B cell (primary cell): ENCODE measurements around the gene RAB31. TPM values are rescaled to one million over a fixed set of nuclear protein-coding genes. Genes with fewer than 3 reads are reported as not detected.
"Not testable (repeated sequence)": the region's sequence is repeated elsewhere in the genome, so short reads cannot be mapped to it uniquely, and the experiment has no call there.

Source experiments
- ATAC-seq: fragments of 200-7000 bp; cut with Tn5 transposase; one replicate; pipeline ENCODE4 v1.10.0; 2021; ENCODE audit warnings: low read depth, mild to moderate bottlenecking, moderate number of reproducible peaks, moderate library complexity
- CTCF ChIA-PET: fragments of 350-600 bp; sonication (Branson Sonifier 250); formaldehyde crosslinking; loops from one replicate; lab custom pipeline; 2021; ENCODE audit warnings: antibody characterized with exemption, inconsistent platforms; lab: Charles Lee
- POLR2A ChIA-PET: fragments of 350-600 bp; sonication (Branson Sonifier 250); formaldehyde crosslinking; loops from one replicate; lab custom pipeline; 2021; ENCODE audit warnings: antibody characterized with exemption; lab: Charles Lee
- DNase-seq: peaks from one replicate; pipeline ENCODE4 v3.0.0; 2013
- H2AFZ ChIP-seq: 2 replicates; pipeline ENCODE4 v1.6.1; 2012; ENCODE audit warnings: mild to moderate bottlenecking, low read depth, low read length; ENCODE audit not compliant: insufficient read depth, poor library complexity, severe bottlenecking
- H3K27ac ChIP-seq, 2 donors: 1 replicate in 1 of 2; 2 replicates in 1 of 2; pipeline ENCODE4 v1.5.1; 2012 to 2013; ENCODE audit warnings: low read length in 2 of 2, mild to moderate bottlenecking in 2 of 2, moderate library complexity in 1 of 2
- H3K27me3 ChIP-seq, 4 experiments: fragments of 200-600 bp in 1 of 4; sonication (generic) in 1 of 4; replicated peaks in 1 of 4; 1 replicate in 2 of 4; 2 replicates in 2 of 4; pipeline versions ENCODE4 v1.6.1 to v1.7.0; 2013 to 2016; ENCODE audit warnings: low read length in 3 of 4, mild to moderate bottlenecking in 2 of 4, mixed read lengths in 1 of 4, moderate library complexity in 1 of 4; ENCODE audit not compliant: insufficient read depth in 4 of 4, control insufficient read depth in 3 of 4; ENCODE audit errors: control extremely low read depth in 1 of 4
- H3K36me3 ChIP-seq, 2 experiments: replicated peaks in 1 of 2; 1 replicate in 1 of 2; 2 replicates in 1 of 2; pipeline versions ENCODE4 v1.6.1 to v1.7.1; 2013; ENCODE audit warnings: low read length in 1 of 2; ENCODE audit not compliant: insufficient read depth in 2 of 2, control insufficient read depth in 1 of 2; ENCODE audit errors: control extremely low read depth in 1 of 2, extremely low read depth in 1 of 2
- H3K4me1 ChIP-seq, 2 donors: fragments of 200-600 bp in 1 of 2; sonication (generic) in 1 of 2; 1 replicate in 1 of 2; 2 replicates in 1 of 2; pipeline versions ENCODE4 v1.5.1 to v1.6.1; 2013 to 2017; ENCODE audit warnings: low read length in 2 of 2; ENCODE audit not compliant: control insufficient read depth in 2 of 2, insufficient read depth in 2 of 2
- H3K4me2 ChIP-seq: replicated peaks from 2 replicates; pipeline ENCODE3; 2012; ENCODE audit warnings: mild to moderate bottlenecking, low read depth, low read length; ENCODE audit not compliant: poor library complexity, severe bottlenecking
- H3K4me3 ChIP-seq, 5 experiments: fragments of 200-600 bp in 1 of 5; sonication (generic) in 1 of 5; 1 replicate in 3 of 5; 2 replicates in 2 of 5; pipeline versions ENCODE4 v1.5.1 to v1.7.0; 2011 to 2016; ENCODE audit warnings: low read length in 4 of 5, mild to moderate bottlenecking in 4 of 5, low read depth in 2 of 5, control low read depth in 1 of 5, moderate library complexity in 1 of 5; ENCODE audit not compliant: insufficient read depth in 1 of 5; ENCODE audit errors: control extremely low read depth in 1 of 5, extremely low read depth in 1 of 5
- H3K79me2 ChIP-seq: fragments of 200-600 bp; sonication (generic); one replicate; pipeline ENCODE4 v1.6.0; 2016; ENCODE audit warnings: low read length; ENCODE audit not compliant: control insufficient read depth, insufficient read depth
- H3K9ac ChIP-seq: fragments of 200-600 bp; sonication (generic); 2 replicates; pipeline ENCODE4 v1.6.1; 2017; ENCODE audit warnings: mild to moderate bottlenecking, low read length, moderate library complexity
- H3K9me3 ChIP-seq, 3 donors: one replicate each; pipeline versions ENCODE4 v1.6.1 to v1.7.1; 2013; ENCODE audit warnings: low read length in 2 of 3; ENCODE audit not compliant: control insufficient read depth in 2 of 3, insufficient read depth in 1 of 3; ENCODE audit errors: control extremely low read depth in 1 of 3
- H4K20me1 ChIP-seq: 2 replicates; pipeline ENCODE4 v1.6.0; 2012; ENCODE audit warnings: mild to moderate bottlenecking, low read length; ENCODE audit not compliant: insufficient read depth, control insufficient read depth, poor library complexity, severe bottlenecking
- H3K27ac Mint-ChIP-seq: one replicate; pipeline ENCODE4 v1.8.0; 2021; ENCODE audit warnings: mixed read lengths
- H3K27me3 Mint-ChIP-seq: one replicate; pipeline ENCODE4 v1.8.0; 2021; ENCODE audit warnings: mixed read lengths
- H3K4me1 Mint-ChIP-seq: one replicate; pipeline ENCODE4 v1.8.0; 2021; ENCODE audit warnings: mixed read lengths
- H3K4me3 Mint-ChIP-seq: one replicate; pipeline ENCODE4 v1.8.0; 2021; ENCODE audit warnings: mixed read lengths
- H3K9me3 Mint-ChIP-seq: one replicate; pipeline ENCODE4 v1.8.0; 2022; ENCODE audit warnings: mixed read lengths; ENCODE audit not compliant: insufficient read depth
- EZH2 ChIP-seq: IDR thresholded peaks from 2 replicates; pipeline ENCODE4 v1.6.1; 2012; ENCODE audit warnings: borderline replicate concordance, low read depth, mild to moderate bottlenecking, moderate library complexity, low read length; ENCODE audit not compliant: insufficient read depth, poor library complexity, severe bottlenecking
- WGBS: methylation state at CpG from one replicate; pipeline ENCODE4 v1.1.5; 2013; ENCODE audit warnings: missing lambda C conversion rate; ENCODE audit not compliant: insufficient coverage; 5-methylcytosine and 5-hydroxymethylcytosine counted together
- intact Hi-C: fragments of 100-400 bp; cut with micrococcal nuclease; formaldehyde crosslinking; loops from one replicate; pipeline ENCODE4 v1.10.0; 2022
- polyA plus RNA-seq: library from polyadenylated mRNA; depleted of rRNA; stranded (reverse); fragments of >200 nt; gene quantifications from 2 replicates; pipeline ENCODE4 v1.2.3, GENCODE V29; 2012
- total RNA-seq, 2 donors: library from RNA; stranded (reverse); fragments of 120-200 nt in 1 of 2; gene quantifications; 1 replicate in 1 of 2; 2 replicates in 1 of 2; pipeline versions ENCODE4 v1.2.3 to v1.2.4, GENCODE V29; 2013 to 2022
- TF ChIP-seq, protein P1 (sequence below): fragments of 200-600 bp; IDR thresholded peaks from one replicate; pipeline ENCODE4 v1.8.0; 2022; ENCODE audit warnings: antibody characterized with exemption, mild to moderate bottlenecking

The RAB31 gene
- total and polyA plus RNA-seq, 2 donors (not counting 1 experiment from before 2014, with no cell fraction given) = 15.5 to 44.6 TPM

DNA sequence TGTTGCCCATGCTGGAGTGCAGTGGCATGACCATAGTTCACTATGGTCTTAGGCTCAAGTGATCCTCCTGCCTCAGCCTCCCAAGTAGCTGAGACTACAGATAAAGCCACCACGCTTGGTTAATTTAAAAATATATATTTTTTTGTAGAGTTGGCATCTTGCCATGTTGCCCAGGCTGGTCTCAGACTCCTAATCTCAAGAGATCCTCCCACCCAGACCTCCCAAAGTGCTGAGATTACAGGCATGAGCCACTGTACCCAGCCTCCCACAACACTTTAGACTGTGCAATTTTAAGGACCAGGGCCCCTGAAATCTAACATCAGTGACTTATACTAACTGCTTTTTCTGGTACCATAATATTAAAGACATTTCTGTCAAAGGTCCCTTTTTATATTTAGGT lies 182.9 kb downstream of the RAB31 start:
- Histone ChIP-seq H3K36me3 (no peaks in the 10 kb centered on the region), H4K20me1 (no peaks in the 10 kb centered on the region), H3K27ac (no peak overlapping the region), H3K9ac (no peak overlapping the region), H3K4me2 (no peak overlapping the region), H2AFZ (no peak overlapping the region), H3K4me3 (no peak overlapping the region), H3K79me2 (no peaks in the 10 kb centered on the region), H3K4me1 (no peaks in the 10 kb centered on the region), H3K9me3 (no peaks in the 10 kb centered on the region), H3K27me3 (no peaks in the 10 kb centered on the region)
- DNase-seq (no peak), ATAC-seq (no peak)
- H3K4me3 Mint-ChIP-seq = no peak overlapping the region
- H3K27ac Mint-ChIP-seq = no peak overlapping the region
- intact Hi-C loops = no loop called here
- H3K4me1 Mint-ChIP-seq = no peaks in the 10 kb centered on the region
- WGBS = no CpG with 5 or more reads among the region's 1 CpG
- CTCF ChIA-PET = no interaction called here
- TF ChIP-seq EZH2 = no peak
- TF ChIP-seq, protein P1, sequence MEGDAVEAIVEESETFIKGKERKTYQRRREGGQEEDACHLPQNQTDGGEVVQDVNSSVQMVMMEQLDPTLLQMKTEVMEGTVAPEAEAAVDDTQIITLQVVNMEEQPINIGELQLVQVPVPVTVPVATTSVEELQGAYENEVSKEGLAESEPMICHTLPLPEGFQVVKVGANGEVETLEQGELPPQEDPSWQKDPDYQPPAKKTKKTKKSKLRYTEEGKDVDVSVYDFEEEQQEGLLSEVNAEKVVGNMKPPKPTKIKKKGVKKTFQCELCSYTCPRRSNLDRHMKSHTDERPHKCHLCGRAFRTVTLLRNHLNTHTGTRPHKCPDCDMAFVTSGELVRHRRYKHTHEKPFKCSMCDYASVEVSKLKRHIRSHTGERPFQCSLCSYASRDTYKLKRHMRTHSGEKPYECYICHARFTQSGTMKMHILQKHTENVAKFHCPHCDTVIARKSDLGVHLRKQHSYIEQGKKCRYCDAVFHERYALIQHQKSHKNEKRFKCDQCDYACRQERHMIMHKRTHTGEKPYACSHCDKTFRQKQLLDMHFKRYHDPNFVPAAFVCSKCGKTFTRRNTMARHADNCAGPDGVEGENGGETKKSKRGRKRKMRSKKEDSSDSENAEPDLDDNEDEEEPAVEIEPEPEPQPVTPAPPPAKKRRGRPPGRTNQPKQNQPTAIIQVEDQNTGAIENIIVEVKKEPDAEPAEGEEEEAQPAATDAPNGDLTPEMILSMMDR = no peak
- POLR2A ChIA-PET = no interaction called here
- no peaks in the 10 kb centered on the region for H3K9me3 Mint-ChIP-seq
- no peaks in the 10 kb centered on the region for H3K27me3 Mint-ChIP-seq

DNA sequence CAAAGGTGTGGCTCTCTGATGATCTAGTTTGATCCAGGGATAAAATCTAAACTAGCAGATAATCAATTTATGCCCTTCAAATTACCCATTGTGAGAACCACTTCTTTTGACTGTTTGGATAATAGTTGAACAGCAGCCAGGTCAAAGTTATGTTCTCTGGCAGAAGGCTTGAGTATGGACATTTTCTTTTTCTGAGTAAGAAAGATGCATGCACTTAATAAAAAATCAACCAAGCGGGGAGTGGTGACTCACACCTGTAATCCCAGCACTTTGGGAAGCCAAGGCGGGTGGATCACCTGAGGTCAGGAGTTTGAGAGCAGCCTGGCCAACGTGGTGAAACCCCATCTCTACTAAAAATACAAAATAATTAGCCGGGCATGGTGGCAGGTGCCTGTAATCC lies 183.4 kb downstream of the RAB31 start:
- H3K9me3 ChIP-seq, H3K27ac Mint-ChIP-seq, H2AFZ ChIP-seq, H3K79me2 ChIP-seq, intact Hi-C loops, H3K4me1 Mint-ChIP-seq, H3K9me3 Mint-ChIP-seq, H3K27me3 ChIP-seq, H3K4me2 ChIP-seq, POLR2A ChIA-PET, H3K4me1 ChIP-seq, H3K4me3 ChIP-seq, H3K27me3 Mint-ChIP-seq, DNase-seq, ATAC-seq, H3K4me3 Mint-ChIP-seq, H3K36me3 ChIP-seq, H3K9ac ChIP-seq, CTCF ChIA-PET, H3K27ac ChIP-seq, H4K20me1 ChIP-seq: not testable (repeated sequence)
- 94% methylated on average over 4 of the region's 4 CpGs for WGBS
